SH-SY5Y (cell line): ENCODE measurements around the gene MTURN.

Source experiments
- GATA2 ChIP-seq: IDR thresholded peaks from 2 replicates; pipeline ENCODE4 v1.6.1; 2011; ENCODE audit warnings: mild to moderate bottlenecking, low read depth, low read length
- GATA3 ChIP-seq: IDR thresholded peaks from 2 replicates; pipeline ENCODE4 v1.6.1; 2011; ENCODE audit warnings: low read depth, mild to moderate bottlenecking, low read length, moderate library complexity

- TF ChIP-seq GATA2 (no peak), GATA3 (no peak)
These were observed 5.1 kb downstream of the MTURN start for GRCh38 chr7:30139836-30140384.
